Measurements from ENCODE around the gene ZBTB38.

GRCh38 chr3:141334627-141335250 lies 33.6 kb upstream of the ZBTB38 start:
- TF ChIP-seq CTCF (IDR thresholded peaks at IDR 0.05), result no peak
- TF ChIP-seq EZH2 (IDR thresholded peaks at IDR 0.05; ENCODE audit: borderline replicate concordance, insufficient read depth, low read depth, low read length, poor library complexity, severe bottlenecking), result no peak

Data from B cell (primary cell).